ENCODE measurements around the gene AXIN2. TPM values are rescaled to one million over a fixed set of nuclear protein-coding genes. Genes with fewer than 3 reads are reported as not detected.

AXIN2 gene
- total RNA-seq, 2 donors from 2014 or later = 32.3 to 54.6 TPM

GRCh38 chr17:65558311-65558682, 3.2 kb downstream of the AXIN2 start:
- 46% methylated on average over 15 of the region's 15 CpGs for WGBS
- Histone ChIP-seq H3K27ac (peak overlapping the region; percentile 94 to 96), H3K27me3 (replicated peaks; ENCODE audit: insufficient read depth) (no peaks in the 10 kb centered on the region), H3K4me3 (peak overlapping the region in 1 of 2 donors; percentile 83), H3K36me3 (no peaks in the 10 kb centered on the region), H3K4me1 (replicated peaks) (peaks cover 4% of the 10 kb centered on the region), H3K9me3 (no peaks in the 10 kb centered on the region)
- DNase-seq (ENCODE audit: low spot score) = no peak
- intact Hi-C loops (cut with DNase I) = loop anchor here (5.0 kb wide), 3 partner anchors 41 to 266 kb away; no protein-coding TSS in a partner anchor
- no peak for TF ChIP-seq POLR2AphosphoS5 (IDR thresholded peaks at IDR 0.05)
- TF ChIP-seq, protein P1, sequence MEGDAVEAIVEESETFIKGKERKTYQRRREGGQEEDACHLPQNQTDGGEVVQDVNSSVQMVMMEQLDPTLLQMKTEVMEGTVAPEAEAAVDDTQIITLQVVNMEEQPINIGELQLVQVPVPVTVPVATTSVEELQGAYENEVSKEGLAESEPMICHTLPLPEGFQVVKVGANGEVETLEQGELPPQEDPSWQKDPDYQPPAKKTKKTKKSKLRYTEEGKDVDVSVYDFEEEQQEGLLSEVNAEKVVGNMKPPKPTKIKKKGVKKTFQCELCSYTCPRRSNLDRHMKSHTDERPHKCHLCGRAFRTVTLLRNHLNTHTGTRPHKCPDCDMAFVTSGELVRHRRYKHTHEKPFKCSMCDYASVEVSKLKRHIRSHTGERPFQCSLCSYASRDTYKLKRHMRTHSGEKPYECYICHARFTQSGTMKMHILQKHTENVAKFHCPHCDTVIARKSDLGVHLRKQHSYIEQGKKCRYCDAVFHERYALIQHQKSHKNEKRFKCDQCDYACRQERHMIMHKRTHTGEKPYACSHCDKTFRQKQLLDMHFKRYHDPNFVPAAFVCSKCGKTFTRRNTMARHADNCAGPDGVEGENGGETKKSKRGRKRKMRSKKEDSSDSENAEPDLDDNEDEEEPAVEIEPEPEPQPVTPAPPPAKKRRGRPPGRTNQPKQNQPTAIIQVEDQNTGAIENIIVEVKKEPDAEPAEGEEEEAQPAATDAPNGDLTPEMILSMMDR (IDR thresholded peaks at IDR 0.05) = no peak
- no peak for TF ChIP-seq POLR2A (IDR thresholded peaks at IDR 0.05)

GRCh38 chr17:65557349-65558310, 3.8 kb downstream of the AXIN2 start:
- H3K36me3 ChIP-seq = no peaks in the 10 kb centered on the region
- H3K27ac ChIP-seq = peak overlapping the region; percentile 94 to 96
- H3K4me1 ChIP-seq (replicated peaks) = peaks cover 7% of the 10 kb centered on the region
- TF ChIP-seq POLR2A (IDR thresholded peaks at IDR 0.05) (no peak), POLR2AphosphoS5 (IDR thresholded peaks at IDR 0.05) (no peak)
- TF ChIP-seq, protein P1 (IDR thresholded peaks at IDR 0.05) = no peak
- 58% methylated on average over 21 of the region's 21 CpGs for WGBS
- no peaks in the 10 kb centered on the region for H3K9me3 ChIP-seq
- peak overlapping the region in 1 of 2 donors; percentile 83 for H3K4me3 ChIP-seq
- no peak for DNase-seq (ENCODE audit: low spot score)
- H3K27me3 ChIP-seq (replicated peaks; ENCODE audit: insufficient read depth) = no peaks in the 10 kb centered on the region
- intact Hi-C loops (cut with DNase I) = loop anchor here (2.0 to 5.0 kb wide), 4 partner anchors 40 to 265 kb away; no protein-coding TSS in a partner anchor

DNA sequence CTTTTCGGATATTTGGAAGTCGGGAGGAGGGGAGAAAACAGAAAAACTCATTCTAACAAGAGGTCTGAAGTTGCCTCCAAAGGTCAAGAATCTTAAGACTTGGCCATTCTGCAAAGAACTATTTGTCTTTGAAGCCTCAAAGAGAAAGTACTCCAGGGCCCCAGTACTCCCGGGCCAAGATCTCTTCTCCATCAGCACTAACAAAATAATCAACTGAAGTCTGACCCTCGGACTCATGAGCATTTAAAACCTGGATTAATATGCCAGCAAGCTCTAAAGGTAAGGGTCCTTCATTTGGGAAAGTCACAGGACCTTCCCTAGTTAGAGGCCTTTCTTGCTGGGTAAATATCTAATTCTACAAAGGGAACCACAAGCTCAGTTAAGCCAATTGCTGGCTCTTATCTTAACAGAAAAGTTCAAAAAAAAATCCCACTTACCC, 4.5 kb downstream of the AXIN2 start:
- no peaks in the 10 kb centered on the region for H3K36me3 ChIP-seq
- intact Hi-C loops (cut with DNase I) = loop anchor here (2.0 to 5.0 kb wide), 4 partner anchors 40 to 265 kb away; no protein-coding TSS in a partner anchor
- no peak for DNase-seq (ENCODE audit: low spot score)
- no peaks in the 10 kb centered on the region for H3K9me3 ChIP-seq
- H3K4me1 ChIP-seq (replicated peaks) = peaks cover 5% of the 10 kb centered on the region
- 10% methylated on average over 4 of the region's 4 CpGs for WGBS
- TF ChIP-seq, protein P1 (IDR thresholded peaks at IDR 0.05) = no peak
- no peak for TF ChIP-seq POLR2A (IDR thresholded peaks at IDR 0.05)
- TF ChIP-seq POLR2AphosphoS5 (IDR thresholded peaks at IDR 0.05) = no peak
- H3K27me3 ChIP-seq (replicated peaks; ENCODE audit: insufficient read depth) = no peaks in the 10 kb centered on the region
- H3K4me3 ChIP-seq = peak overlapping the region in 1 of 2 donors; percentile 83
- peak overlapping the region; percentile 24 to 94 for H3K27ac ChIP-seq

- H3K4me1 ChIP-seq (replicated peaks) = peaks cover 5% of the 10 kb centered on the region
- TF ChIP-seq, protein P1 (IDR thresholded peaks at IDR 0.05) = peak; percentile 67 to 87 (median 78)
- TF ChIP-seq POLR2A (IDR thresholded peaks at IDR 0.05) (no peak), POLR2AphosphoS5 (IDR thresholded peaks at IDR 0.05) (no peak)
- WGBS = 37% methylated on average over 17 of the region's 17 CpGs
- no peaks in the 10 kb centered on the region for H3K27me3 ChIP-seq (replicated peaks; ENCODE audit: insufficient read depth)
- no peaks in the 10 kb centered on the region for H3K36me3 ChIP-seq
- intact Hi-C loops (cut with DNase I) = loop anchor here (2.0 to 5.0 kb wide), 4 partner anchors 39 to 264 kb away; no protein-coding TSS in a partner anchor
- peak overlapping the region in 1 of 2 donors; percentile 83 for H3K4me3 ChIP-seq
- DNase-seq (ENCODE audit: low spot score) = peak; percentile 79
- H3K9me3 ChIP-seq = no peaks in the 10 kb centered on the region
- peak overlapping the region; percentile 24 to 94 for H3K27ac ChIP-seq
Observed at GRCh38 chr17:65556014-65556909, 5.2 kb downstream of the AXIN2 start.
